HuH-7.5 (cell line): ENCODE measurements around the gene TBX1.
"Not testable (repeated sequence)": the region's sequence is repeated elsewhere in the genome, so short reads cannot be mapped to it uniquely, and the experiment has no call there.

Experiments
- DNase-seq: peaks from one replicate; pipeline ENCODE4 v3.0.0; 2011; ENCODE audit warnings: low spot score

The TBX1 gene

DNA sequence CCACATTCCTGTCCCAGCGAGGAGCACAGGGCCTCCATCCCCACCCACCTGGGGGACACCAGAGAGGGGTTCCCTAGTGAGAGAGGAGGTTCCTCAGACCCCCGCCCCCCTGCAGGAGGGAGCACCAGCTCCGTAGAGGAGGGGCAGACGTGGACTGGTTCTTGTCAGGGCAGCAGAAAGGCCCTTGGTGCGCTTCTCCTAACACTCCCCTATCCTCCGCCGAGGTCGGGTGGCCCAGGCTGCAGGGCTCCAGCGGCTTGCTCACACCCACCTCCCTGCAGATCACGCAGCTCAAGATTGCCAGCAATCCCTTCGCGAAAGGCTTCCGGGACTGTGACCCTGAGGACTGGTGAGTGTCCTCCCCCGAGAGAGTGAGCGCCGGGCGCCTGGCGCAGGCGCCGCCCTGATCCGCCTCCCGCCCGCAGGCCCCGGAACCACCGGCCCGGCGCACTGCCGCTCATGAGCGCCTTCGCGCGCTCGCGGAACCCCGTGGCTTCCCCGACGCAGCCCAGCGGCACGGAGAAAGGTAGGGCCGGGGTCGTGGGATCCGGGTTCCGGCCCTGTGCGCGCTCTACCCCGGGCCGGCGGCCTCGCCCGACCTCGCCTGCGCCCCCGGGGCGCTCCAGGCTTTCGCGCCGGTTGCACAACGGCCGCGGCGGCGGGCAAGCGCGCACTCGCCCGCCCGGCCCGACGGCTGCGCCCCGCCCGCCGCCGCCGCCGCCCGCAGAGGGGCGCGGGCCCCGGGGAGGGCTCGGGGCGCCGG lies 5.1 kb downstream of the TBX1 start:
- no peak for DNase-seq

DNA sequence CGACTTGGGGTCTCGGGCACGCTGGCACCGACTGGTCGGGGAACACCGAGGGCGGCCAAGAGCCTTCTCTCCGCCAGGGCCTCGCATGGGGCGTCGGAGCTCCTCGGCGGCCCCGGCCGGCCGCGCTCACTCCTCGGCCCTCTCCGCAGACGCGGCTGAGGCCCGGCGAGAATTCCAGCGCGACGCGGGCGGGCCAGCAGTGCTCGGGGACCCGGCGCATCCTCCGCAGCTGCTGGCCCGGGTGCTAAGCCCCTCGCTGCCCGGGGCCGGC lies 5.6 kb downstream of the TBX1 start:
- no peak for DNase-seq

DNA sequence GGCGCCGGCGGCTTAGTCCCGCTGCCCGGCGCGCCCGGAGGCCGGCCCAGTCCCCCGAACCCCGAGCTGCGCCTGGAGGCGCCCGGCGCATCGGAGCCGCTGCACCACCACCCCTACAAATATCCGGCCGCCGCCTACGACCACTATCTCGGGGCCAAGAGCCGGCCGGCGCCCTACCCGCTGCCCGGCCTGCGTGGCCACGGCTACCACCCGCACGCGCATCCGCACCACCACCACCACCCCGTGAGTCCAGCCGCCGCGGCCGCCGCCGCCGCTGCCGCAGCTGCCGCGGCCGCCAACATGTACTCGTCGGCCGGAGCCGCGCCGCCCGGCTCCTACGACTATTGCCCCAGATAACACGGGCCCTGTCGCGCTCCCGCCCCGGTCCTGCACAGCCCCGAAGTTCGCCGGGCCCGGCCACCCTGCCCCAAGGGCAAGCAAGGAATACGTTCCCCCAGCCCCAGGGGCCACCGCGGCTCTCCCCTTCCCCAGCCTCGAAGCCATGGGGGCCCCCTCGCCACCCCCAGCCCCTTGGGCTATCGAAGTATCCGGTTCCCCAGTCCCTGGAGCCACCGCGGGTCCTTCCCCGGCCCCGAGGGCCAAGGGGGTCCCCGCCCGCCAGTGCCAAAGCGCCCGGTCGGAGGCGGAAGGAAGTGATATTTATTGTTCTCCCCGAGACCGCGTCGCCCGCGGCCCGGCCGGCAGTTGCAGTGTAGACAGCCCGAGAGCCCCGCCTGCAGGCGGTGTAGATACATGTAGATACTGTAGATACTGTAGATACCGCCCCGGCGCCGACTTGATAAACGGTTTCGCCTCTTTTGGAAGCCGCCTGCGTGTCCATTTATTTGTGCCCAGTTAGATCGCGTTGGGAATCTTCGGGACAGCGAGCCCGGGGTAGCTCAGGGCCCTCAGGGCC lies 6.2 kb downstream of the TBX1 start:
- peak; percentile 88 for DNase-seq

DNA sequence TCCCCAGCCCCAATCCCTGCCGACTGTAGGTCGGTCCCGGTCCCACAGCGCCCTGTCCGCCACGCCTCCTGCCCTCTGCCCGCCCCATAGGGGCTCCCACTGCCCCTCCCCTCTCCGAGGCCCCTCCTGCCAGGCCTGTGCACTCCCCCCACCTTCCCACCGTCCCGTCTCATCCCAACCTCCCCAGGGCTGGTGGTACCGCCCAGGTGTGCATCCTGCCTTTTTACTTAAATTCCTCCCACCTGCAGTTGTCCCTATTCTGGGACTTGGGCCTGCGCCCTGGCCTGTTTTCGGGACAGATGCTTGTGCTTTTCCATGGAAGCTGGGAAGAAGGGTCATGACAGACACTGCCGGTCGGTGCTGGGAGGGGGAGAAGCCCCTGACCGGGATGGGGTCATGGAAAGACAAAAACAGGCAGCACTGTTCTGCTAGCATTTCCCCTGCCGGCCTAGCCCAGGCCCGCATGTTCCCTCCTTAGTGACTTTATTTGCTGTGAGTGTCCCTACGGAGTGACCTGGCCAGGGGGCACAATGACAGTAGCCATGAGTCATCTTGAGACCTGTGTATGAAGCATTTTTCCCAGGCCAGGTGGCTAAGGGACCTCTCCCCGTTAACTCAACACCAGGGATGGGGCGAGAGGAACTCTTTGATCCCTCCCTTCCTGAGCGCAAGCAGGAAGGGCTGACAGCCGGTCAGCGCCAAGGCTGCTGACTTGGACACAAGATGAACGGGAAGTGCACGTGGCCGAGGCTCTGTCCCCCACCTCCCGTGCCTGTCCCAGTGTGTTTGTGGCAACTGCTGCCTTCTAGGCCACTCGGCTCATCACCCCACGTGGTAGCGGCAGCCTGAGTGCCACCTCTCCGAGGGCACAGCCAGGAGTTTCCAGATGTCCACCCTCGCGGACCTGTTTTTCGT lies 7.1 kb downstream of the TBX1 start:
- DNase-seq = no peak

DNA sequence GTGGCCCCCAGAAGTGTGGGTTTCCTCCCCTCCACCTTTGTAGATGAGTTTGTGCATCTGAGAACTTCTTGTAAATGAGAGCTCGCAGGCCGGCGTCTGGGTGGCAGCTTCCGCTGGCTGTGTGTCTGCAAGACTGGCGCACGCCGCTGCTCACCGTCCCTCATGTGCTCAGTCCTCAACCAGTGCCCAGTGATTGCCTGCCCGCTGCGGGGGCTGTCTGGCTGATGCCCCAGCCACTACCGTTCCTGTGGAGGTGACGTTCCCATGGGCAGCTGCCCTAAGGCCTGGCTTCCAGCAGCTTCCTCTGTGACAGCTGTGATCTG lies 8.8 kb downstream of the TBX1 start:
- DNase-seq = no peak

DNA sequence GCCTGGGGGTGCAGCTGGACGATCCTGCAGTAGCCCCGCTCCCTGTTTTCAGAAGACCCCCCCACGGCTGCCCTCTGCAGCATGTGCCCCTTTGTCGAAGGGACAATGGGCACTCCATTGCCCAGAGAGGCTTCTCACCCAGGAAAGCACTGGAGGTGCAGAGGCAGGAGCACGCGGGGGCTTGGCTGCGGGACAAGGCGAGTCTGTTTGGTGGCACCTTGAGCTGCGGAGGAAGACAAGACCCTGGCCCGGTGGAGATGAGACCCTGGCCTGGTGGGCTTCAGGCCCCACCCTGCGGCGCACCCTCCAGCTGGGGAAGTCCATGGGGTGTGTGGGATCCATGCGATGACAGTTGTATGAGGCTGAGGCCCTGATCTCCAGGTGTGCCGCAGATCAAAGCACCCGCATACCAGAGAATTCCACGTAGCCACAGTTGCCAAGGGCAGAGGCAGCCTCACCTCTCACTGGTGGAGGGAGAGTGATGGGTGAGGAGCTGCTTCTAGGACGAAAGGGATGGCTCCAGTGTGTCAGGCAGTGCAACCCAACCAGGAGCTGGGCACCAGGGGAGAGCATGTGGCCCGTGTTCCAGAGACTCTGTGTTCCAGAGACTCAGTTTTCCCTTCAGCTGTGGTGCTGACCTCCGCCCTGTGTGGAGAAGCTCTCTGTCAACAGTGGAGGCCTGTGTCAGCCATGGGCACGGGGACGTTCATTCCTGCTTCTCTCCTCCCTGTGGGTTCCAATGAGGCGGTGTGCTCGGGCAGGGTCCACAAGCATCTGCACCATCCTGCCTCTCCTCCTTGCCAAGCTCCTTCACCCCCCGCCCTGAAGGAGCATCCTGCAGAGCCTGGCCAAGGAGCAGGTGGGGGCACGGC lies 10.0 kb downstream of the TBX1 start:
- DNase-seq = no peak

DNA sequence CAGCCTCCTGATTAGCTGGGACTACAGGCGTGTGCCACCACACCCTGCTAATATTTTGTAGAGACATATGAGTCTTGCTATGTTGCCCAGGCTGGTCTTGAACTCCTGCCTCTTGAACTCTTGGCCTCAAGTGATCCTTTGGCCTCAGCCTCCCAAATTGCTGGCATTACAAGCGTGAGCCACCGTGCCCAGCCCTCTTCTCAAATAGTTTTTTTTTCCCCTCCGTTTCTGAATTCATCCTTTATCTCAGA lies 11.8 kb downstream of the TBX1 start:
- DNase-seq = no peak

DNA sequence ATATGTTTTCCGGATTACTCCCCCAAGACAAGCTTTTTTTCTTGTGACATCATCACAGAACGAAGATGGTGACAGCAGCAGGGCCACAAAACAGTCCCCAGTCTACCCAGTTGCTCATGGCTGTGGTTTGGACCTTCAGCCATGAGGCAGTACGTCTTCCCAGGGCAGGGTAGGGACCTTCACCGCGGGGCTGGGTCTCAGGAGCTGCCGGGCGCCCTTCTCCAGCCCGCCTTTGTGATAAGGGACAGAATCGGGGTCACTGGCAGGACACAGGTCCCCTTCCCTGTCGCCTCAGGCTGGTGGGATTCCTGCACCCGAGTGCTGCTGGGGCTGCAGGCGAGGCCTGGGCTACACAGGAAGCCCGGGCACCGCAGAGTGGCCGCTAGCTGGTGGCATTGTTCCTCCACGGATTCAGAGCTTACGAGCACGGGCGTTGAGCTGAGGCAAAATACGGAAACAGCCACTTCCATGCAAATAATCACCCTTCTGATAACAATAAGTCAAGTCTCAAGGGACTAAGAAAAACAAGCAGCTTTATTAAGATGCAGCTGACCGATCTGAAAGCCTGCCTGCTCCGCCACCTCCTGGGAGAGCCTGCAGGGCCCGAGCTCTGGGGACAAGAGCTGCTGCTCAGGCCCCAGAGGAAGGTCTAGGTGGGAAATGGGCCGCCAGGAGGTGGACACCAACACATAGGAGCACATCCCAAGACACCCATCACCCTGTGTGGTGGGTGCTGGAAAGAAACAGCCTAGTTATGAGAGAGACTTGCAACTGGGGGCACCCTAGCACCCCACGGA lies 12.3 kb downstream of the TBX1 start:
- no peak for DNase-seq

DNA sequence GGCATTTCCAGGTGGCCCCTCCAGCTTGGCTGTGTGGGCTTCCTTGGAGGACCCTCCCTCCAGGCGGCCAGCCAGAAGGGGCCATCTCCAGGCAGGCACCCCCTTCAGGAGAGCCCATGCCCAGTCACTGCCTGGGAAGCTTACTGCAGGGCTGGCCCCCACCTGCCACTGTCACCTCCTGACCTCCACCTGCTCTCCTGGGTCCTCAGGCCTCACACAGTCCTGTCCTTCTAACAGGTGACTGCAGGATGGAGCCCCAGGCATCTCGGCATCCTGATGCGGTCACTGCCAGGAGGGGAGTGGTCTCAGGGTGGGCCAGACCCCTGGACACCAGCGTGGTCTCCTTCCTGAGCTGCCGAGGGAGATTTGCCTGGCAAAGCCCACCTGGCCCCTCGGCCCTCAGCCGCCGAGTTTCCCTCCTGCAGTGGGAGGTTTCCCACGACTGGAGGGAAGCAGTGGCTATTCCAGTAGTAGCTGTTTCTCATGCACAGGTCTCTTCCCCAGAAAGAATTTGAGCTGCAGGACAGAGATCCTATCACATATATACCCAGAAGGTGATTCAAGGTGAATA lies 13.0 kb downstream of the TBX1 start:
- no peak for DNase-seq

DNA sequence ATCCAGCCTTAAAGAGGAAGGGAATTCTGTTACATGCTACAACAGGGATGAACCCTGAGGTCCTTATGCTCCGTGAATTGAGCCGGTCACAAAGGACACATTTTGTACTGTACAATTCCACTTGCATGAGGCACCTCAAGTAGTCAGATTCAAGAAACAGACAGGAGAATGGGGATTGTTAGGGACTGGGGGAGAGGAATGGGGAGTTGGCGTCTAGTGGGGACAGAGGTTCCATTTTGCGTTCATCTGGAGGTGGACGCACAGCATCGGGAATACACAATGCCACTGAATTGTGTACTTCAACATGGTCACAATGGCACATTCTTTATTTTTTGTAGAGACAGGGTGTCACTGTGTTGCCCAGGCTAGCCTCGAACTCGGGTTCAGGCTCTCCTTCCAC lies 14.1 kb downstream of the TBX1 start:
- no peak for DNase-seq

DNA sequence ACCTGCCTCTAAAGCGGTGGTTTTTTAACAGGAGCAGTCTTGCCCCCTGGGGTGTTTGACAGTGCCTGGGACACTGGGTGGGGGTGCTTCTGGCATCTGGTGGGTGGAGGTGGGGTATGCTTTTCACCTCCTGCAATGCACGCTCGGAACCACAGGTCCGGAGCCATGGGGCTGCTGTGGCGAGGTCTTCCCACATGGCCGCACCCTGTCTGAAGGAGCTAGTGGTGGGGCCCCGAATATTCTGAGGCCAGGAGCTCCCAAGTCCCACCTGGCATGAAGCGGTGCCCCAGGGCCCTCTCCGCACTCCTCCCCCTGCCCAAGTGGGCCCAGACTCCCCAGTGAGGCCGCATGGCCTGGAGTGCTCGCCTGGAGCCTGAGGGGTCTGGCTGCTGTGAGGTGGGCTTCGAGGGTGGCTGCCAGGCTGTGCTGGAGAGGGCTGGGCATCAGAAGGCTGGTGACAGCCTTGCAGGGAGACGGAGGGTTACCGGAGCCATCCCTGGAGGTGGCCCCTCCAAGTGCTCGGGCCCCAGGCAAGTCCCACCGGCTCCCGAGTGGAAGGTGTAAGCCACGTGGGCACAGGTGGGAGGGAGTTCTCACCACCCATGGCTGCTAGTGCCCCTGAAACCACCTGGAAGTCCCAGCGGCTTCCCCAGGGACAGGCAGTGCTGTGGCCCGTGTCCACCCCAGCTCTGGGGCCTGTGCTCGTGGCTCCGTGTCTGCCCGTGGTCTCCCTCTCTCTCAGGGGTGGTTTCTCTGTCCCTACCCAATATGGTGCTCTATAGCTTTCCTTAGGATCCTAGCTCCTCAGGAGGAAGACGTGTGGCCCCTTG lies 15.1 kb downstream of the TBX1 start:
- no peak for DNase-seq

DNA sequence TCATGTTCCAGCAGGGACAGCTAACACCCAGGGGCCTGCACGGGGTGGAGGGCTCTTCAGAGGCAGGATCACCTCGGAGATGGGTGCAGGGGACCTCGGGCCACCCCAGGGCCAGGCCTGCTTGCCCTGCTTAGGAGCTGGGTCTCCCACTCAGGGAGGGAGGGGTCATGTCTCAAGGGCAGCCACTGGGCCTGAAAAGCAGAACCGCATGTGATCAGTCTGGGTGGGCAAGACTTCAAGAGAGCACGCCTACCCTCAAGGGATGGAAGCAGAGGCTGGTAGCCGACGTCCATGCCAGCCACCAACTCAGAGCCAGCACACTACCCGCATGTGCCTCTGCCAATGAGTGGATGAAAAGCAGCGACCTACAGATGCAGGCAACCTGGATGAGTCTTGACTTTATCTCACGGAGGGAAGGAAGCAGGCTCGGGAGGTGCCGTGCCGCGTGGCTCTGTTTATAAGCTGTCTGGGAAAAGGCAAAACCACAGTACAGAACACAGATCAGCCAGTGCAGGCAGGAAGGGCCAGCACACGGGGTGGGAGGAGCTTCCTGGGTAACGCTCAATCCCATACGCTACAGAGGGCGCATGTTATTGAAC lies 16.0 kb downstream of the TBX1 start:
- no peak for DNase-seq

DNA sequence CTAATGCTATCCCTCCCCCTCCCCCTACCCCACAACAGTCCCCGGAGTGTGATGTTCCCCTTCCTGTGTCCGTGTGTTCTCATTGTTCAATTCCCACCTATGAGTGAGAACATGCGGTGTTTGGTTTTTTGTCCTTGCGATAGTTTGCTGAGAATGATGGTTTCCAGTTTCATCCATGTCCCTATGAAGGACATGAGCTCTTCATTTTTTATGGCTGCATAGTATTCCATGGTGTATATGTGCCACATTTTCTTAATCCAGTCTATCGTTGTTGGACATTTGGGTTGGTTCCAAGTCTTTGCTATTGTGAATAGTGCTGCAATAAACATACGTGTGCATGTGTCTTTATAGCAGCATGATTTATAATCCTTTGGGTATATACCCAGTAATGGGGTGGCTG lies 16.6 kb downstream of the TBX1 start:
- DNase-seq = not testable (repeated sequence)

DNA sequence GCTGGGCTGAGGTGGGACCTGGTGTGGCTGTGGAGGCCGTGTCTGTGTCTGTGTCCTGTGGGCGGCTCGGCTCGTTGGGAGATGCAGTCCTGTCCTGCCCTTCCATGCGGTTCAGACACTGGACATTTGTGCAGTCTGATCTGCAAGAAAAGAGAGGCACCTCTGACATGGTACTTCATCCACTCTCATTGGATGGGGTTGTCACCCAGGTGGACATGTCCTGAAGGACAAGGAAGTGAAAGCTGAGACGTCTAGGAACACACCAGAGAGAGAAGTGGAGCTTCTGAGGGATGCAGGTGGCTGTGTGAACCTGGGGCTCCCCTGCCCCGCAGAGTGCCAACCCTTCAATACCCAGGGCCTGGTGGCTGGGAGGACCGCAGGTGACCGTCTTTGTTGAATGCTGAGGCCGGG lies 18.4 kb downstream of the TBX1 start:
- no peak for DNase-seq

DNA sequence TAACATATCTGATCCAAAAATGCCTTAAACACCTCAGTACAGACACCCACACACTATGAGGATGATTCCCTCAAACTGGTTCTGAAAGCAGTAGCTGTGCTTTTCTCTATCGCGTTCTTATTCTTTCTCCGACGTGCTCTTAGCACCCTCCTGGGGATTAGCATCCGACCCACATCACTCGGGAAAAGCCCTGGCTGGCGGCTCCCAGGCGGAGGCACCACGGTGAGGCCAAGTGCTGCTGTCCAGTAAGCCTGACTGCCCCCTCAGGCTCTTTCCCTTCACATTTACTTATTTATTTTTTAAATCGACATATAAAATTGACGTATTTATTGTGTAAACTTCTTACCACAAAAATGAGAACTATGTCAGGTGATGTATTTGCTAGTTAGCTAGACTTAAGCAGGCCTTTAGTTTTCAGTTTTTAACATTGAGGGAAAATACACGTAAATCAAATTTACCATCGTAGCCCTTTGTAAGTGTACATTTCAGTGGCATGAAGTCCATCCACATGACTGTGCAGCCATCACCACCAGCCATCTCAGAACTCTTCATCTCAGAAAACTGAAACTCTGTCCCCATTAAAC lies 19.2 kb downstream of the TBX1 start:
- no peak for DNase-seq

DNA sequence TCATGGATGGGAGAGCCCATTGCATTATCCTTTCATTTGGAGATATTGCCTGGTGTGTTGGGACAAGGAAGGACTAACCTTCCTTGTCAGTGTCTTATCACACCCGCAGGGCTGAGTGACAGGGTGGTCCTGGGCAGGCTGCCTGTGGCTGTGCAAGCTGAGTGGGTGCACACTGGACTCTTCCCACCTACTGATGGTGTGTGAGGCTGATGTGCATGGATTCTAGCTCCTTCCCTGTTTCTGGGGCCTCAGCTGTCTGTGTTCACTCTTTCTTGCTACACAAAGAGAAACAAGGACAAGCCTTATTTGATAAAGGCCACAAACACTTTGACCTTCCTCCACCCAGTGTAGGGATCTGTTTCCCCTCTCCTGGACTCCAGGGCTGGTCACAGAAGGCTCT lies 22.0 kb downstream of the TBX1 start:
- DNase-seq = no peak

DNA sequence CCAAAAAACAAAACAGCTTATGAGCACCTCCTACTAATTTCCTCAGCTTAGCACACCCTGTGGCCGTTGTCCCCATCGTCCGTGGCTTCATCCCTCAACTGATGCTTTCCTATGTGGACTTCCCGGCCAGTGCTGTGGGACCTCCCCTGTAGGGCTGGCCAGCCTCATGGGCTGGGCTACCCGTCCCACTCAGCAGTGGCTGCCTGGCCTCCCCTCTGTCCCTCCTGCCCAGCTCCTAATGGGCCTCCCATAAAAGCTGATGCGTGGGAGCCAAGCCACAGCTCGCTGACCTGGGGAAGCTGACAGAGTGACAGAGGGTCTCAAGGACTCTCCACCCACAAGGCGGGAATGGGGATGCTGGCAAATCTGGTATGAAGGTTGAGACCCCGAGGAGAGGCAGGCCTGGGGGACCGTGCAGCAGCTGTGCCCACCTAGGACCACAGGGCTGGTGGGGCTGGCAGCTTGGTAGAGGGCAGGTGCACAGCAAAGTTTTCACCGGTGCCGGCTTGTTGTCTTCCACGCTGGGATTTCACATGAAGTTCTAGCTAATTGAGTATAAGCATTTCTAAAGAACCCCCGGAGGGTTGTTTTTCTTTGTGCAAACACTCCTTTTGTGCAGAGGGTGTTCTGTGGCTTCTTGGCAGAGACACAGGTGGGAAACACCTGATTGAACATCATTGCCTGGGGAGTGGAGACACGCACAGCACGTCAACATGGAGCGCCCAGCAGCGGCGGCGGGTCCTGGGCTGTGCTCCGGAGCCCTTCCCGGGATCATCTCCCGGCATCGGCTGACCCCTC lies 23.2 kb downstream of the TBX1 start:
- DNase-seq = no peak
